ENCODE results near the gene MAK.

DNA sequence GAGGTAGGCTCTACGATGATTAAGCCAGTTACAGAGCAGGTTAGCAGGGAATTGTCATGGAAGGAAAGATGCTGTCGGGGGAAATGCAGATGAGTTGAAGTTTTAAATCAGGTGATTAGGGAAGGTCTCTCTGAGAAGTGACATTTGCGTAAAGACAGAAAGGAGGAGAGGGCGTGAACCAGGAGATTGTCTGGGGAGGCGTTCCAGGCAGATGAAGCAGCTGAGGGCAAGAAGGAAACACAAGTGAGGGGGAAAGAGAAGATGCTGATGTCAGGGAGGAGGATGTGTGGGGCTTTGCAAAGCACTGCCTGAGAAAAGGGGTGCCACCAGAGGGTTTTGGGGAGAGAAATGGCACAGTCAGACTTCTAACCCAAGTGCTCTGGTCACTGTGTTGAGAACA lies 93.2 kb downstream of the MAK start:
- TF ChIP-seq POLR2AphosphoS5 (IDR thresholded peaks at IDR 0.05; ENCODE audit: low read depth, low read length) (no peak), TAF1 (IDR thresholded peaks at IDR 0.05; ENCODE audit: borderline replicate concordance, insufficient read depth, low read length) (no peak), SIN3A (IDR thresholded peaks at IDR 0.05; ENCODE audit: borderline replicate concordance, insufficient read depth, low read length) (no peak), FOXP2 (optimal IDR thresholded peaks at IDR 0.05; ENCODE audit: borderline replicate concordance, extremely low read depth, extremely low read length, insufficient read depth) (no peak)
- TF ChIP-seq, protein P1, sequence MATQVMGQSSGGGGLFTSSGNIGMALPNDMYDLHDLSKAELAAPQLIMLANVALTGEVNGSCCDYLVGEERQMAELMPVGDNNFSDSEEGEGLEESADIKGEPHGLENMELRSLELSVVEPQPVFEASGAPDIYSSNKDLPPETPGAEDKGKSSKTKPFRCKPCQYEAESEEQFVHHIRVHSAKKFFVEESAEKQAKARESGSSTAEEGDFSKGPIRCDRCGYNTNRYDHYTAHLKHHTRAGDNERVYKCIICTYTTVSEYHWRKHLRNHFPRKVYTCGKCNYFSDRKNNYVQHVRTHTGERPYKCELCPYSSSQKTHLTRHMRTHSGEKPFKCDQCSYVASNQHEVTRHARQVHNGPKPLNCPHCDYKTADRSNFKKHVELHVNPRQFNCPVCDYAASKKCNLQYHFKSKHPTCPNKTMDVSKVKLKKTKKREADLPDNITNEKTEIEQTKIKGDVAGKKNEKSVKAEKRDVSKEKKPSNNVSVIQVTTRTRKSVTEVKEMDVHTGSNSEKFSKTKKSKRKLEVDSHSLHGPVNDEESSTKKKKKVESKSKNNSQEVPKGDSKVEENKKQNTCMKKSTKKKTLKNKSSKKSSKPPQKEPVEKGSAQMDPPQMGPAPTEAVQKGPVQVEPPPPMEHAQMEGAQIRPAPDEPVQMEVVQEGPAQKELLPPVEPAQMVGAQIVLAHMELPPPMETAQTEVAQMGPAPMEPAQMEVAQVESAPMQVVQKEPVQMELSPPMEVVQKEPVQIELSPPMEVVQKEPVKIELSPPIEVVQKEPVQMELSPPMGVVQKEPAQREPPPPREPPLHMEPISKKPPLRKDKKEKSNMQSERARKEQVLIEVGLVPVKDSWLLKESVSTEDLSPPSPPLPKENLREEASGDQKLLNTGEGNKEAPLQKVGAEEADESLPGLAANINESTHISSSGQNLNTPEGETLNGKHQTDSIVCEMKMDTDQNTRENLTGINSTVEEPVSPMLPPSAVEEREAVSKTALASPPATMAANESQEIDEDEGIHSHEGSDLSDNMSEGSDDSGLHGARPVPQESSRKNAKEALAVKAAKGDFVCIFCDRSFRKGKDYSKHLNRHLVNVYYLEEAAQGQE (IDR thresholded peaks at IDR 0.05; ENCODE audit: insufficient read depth in 1 of 2, low read depth in 2 of 2, low read length in 2 of 2), result no peak

Data from PFSK-1 (cell line).